Right lobe of liver (tissue), 4 donors: ENCODE measurements around the gene IQSEC1.

Experiments
- POLR2A ChIP-seq: fragments of 450-650 bp; IDR thresholded peaks from one replicate; pipeline ENCODE4 v1.6.1; 2017; ENCODE audit warnings: antibody characterized with exemption, mild to moderate bottlenecking
- TF ChIP-seq, protein P1 (sequence below), 4 donors: fragments of 200-600 bp in 3 of 4; fragments of 450-650 bp in 1 of 4; IDR thresholded peaks; one replicate each; pipeline versions ENCODE4 v1.5.1 to v1.8.0; 2016 to 2022; ENCODE audit warnings: antibody characterized with exemption in 4 of 4, mild to moderate bottlenecking in 2 of 4
- donor health status: DM: no; HTN: no; CAD: no.
- donor health status: DM: no; HTN: no; CAD: no.
- donor health status: DM: no; HTN: yes; CAD: no.

DNA sequence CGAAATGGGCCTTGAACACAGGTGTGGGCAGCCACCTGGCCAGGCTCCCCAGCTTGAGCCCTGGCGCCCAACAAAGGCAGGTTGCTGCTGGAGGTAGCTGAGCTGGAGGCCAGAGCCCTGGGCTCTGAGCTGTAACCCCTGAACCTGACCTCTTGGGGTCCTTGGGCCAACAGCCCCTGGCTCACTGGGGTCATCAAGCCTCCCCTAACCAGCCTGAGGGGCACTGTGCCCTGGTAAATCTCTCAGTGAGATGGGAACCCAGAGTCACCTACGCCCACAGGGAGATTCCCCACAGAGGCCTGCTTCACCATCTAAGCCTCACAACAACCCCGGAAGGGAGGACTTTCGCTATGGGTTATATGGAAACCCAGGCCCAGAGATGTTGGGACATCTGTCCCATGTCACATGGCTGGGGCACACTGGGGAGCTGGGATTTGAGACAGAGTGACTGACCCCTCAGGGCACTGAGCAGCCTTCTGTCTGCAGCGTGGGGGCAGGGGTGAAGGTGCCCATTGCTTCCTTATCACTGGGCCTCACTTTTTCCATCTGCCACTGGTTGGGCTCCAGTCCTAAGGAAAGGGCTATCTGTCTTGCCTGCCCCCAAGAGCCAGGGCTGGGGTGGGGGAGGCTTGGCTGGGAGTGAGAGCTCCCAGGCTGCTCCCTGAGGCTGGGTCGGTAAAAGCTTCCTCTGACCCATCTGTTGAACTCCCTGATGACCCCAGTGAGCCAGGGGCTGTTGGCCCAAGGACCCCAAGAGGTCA lies 59.1 kb downstream of the IQSEC1 start:
- TF ChIP-seq, protein P1, sequence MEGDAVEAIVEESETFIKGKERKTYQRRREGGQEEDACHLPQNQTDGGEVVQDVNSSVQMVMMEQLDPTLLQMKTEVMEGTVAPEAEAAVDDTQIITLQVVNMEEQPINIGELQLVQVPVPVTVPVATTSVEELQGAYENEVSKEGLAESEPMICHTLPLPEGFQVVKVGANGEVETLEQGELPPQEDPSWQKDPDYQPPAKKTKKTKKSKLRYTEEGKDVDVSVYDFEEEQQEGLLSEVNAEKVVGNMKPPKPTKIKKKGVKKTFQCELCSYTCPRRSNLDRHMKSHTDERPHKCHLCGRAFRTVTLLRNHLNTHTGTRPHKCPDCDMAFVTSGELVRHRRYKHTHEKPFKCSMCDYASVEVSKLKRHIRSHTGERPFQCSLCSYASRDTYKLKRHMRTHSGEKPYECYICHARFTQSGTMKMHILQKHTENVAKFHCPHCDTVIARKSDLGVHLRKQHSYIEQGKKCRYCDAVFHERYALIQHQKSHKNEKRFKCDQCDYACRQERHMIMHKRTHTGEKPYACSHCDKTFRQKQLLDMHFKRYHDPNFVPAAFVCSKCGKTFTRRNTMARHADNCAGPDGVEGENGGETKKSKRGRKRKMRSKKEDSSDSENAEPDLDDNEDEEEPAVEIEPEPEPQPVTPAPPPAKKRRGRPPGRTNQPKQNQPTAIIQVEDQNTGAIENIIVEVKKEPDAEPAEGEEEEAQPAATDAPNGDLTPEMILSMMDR (IDR thresholded peaks at IDR 0.05) = no peak
- TF ChIP-seq POLR2A = peak; percentile 15
